K562 (cell line): ENCODE results near the gene SVEP1. TPM values are rescaled to one million over a fixed set of nuclear protein-coding genes. Genes with fewer than 3 reads are reported as not detected.

Source experiments
- ATAC-seq: fragments of 200-7000 bp; cut with Tn5 transposase; 3 replicates; pipeline ENCODE4 v1.9.1; 2020; ENCODE audit warnings: moderate library complexity
- BruUV-seq: library from RNA; stranded (reverse); fragments of 400-500 nt; replicated peaks from 2 replicates; lab custom pipeline; 2021; lab: Mats Ljungman, UMichigan
- CTCF ChIA-PET: fragments of 300-600 bp; formaldehyde crosslinking; extraction: SDS; loops from one replicate; lab custom pipeline; 2021; ENCODE audit warnings: low intra/inter-chr PET ratio; lab: Yijun Ruan, JAX
- POLR2A ChIA-PET: fragments of 300-600, 350-650 bp; sonication (Branson Sonifier 250); formaldehyde crosslinking; extraction: SDS; loops from one replicate; lab custom pipeline; 2021; ENCODE audit warnings: antibody characterized with exemption, inconsistent platforms; lab: Yijun Ruan, JAX
- DNase-seq, 4 experiments: peaks; one replicate each; pipeline versions ENCODE4 v3.0.0 to v3.0.0-alpha.2; 2011 to 2018; ENCODE audit warnings: low spot score in 3 of 4, mixed read lengths in 3 of 4; ENCODE audit errors: extremely low read depth in 1 of 4
- FAIRE-seq: peaks from 2 replicates; lab custom pipeline; 2011; peaks lifted over from hg19 to GRCh38; lab: Jason Lieb, UNC
- H2AFZ ChIP-seq: 2 replicates; pipeline ENCODE4 v1.6.0; 2011; ENCODE audit warnings: low read depth, low read length, control low read depth, inconsistent platforms
- H3K27ac ChIP-seq: fragments of 200-600 bp; 3 replicates; pipeline ENCODE4 v1.8.0; 2011; ENCODE audit warnings: low read depth, mild to moderate bottlenecking, control low read depth, inconsistent platforms, low read length, moderate library complexity, mixed read lengths; ENCODE audit errors: extremely low read depth
- H3K27me3 ChIP-seq, 2 experiments: fragments of 300-600 bp in 1 of 2; 2 replicates in 1 of 2; 3 replicates in 1 of 2; pipeline versions ENCODE4 v1.6.0 to v1.8.0; 2011; ENCODE audit warnings: inconsistent platforms in 2 of 2, low read length in 2 of 2, mild to moderate bottlenecking in 1 of 2, mixed read lengths in 1 of 2, moderate library complexity in 1 of 2; ENCODE audit not compliant: control insufficient read depth in 2 of 2, insufficient read depth in 2 of 2
- H3K36me3 ChIP-seq: fragments of 300-600 bp; 3 replicates; pipeline ENCODE4 v1.8.0; 2011; ENCODE audit warnings: mild to moderate bottlenecking, low read length, inconsistent platforms; ENCODE audit not compliant: control insufficient read depth, insufficient read depth
- H3K4me1 ChIP-seq, 2 experiments: fragments of 200-600 bp in 1 of 2; replicated peaks in 1 of 2; 2 replicates in 1 of 2; 3 replicates in 1 of 2; pipeline versions ENCODE4 v1.5.1 to v1.8.0; 2011; ENCODE audit warnings: inconsistent platforms in 2 of 2, low read length in 2 of 2, mild to moderate bottlenecking in 1 of 2, mixed read lengths in 1 of 2, moderate library complexity in 1 of 2; ENCODE audit not compliant: control insufficient read depth in 2 of 2, insufficient read depth in 2 of 2
- H3K4me2 ChIP-seq: 2 replicates; pipeline ENCODE4 v1.6.1; 2011; ENCODE audit warnings: low read length, control low read depth, inconsistent platforms, mixed read lengths; ENCODE audit not compliant: insufficient read depth
- H3K4me3 ChIP-seq: fragments of 200-600 bp; sonication (generic), shearing (Covaris generic); 2 replicates; pipeline ENCODE4 v1.5.1; 2016; ENCODE audit warnings: control low read depth, inconsistent platforms
- H3K79me2 ChIP-seq: fragments of 200-600 bp; 3 replicates; pipeline ENCODE4 v1.8.0; 2011; ENCODE audit warnings: low read length, inconsistent platforms; ENCODE audit not compliant: control insufficient read depth, insufficient read depth
- H3K9ac ChIP-seq, 2 experiments: 2 replicates each; pipeline versions ENCODE4 v1.6.0 to v1.6.1; 2011; ENCODE audit warnings: low read depth in 2 of 2, low read length in 2 of 2, control low read depth in 1 of 2, inconsistent platforms in 1 of 2, mild to moderate bottlenecking in 1 of 2, mixed read lengths in 1 of 2; ENCODE audit not compliant: insufficient read depth in 1 of 2
- H3K9me1 ChIP-seq: one replicate; pipeline ENCODE4 v1.6.0; 2011; ENCODE audit warnings: inconsistent platforms, mild to moderate bottlenecking, low read length, moderate library complexity; ENCODE audit not compliant: control insufficient read depth, insufficient read depth
- H3K9me3 ChIP-seq: replicated peaks from 2 replicates; pipeline ENCODE4 v1.5.1; 2011; ENCODE audit warnings: low read depth, low read length, inconsistent platforms; ENCODE audit not compliant: control insufficient read depth, insufficient read depth
- H4K20me1 ChIP-seq: replicated peaks from 2 replicates; pipeline ENCODE4 v1.6.1; 2011; ENCODE audit warnings: low read length, inconsistent platforms, mixed read lengths; ENCODE audit not compliant: control insufficient read depth, insufficient read depth
- ASH1L ChIP-seq: fragments of 450-650 bp; IDR thresholded peaks from 2 replicates; pipeline ENCODE4 v1.6.1; 2018; ENCODE audit warnings: borderline replicate concordance, mild to moderate bottlenecking, low read depth; ENCODE audit not compliant: partially characterized antibody
- BACH1 ChIP-seq: fragments of 200-800 bp; sonication (Bioruptor generic); IDR thresholded peaks from 2 replicates; pipeline ENCODE4 v1.6.1; 2016; ENCODE audit warnings: missing genetic modification characterization, missing compliant biosample characterization
- CBX2 ChIP-seq: fragments of 200-600 bp; sonication (generic); IDR thresholded peaks from one replicate; pipeline ENCODE4 v1.6.1; 2012; ENCODE audit warnings: mild to moderate bottlenecking, low read length, inconsistent platforms; ENCODE audit not compliant: insufficient read depth, poor library complexity, severe bottlenecking
- DPF2 ChIP-seq: fragments of 450-650 bp; IDR thresholded peaks from 2 replicates; pipeline ENCODE4 v1.6.1; 2016
- FOSL1 ChIP-seq: fragments of 200-800 bp; sonication (Bioruptor generic); conservative IDR thresholded peaks from 2 replicates; pipeline ENCODE4 v1.6.1; 2016; ENCODE audit warnings: missing genetic modification characterization, missing compliant biosample characterization
- KDM1A ChIP-seq, 2 experiments: fragments of 450-650 bp; IDR thresholded peaks; 2 replicates each; pipeline ENCODE4 v1.6.1; 2016; ENCODE audit warnings: mild to moderate bottlenecking in 2 of 2
- SMARCE1 ChIP-seq: fragments of 450-650 bp; IDR thresholded peaks from 2 replicates; pipeline ENCODE4 v1.7.1; 2016; ENCODE audit warnings: mild to moderate bottlenecking
- ZNF217 ChIP-seq: sonication (generic); formaldehyde crosslinking; IDR thresholded peaks from 2 replicates; pipeline ENCODE4 v1.8.0; 2022; ENCODE audit warnings: mild to moderate bottlenecking, missing genetic modification reagents
- ZNF232 ChIP-seq: sonication (generic); formaldehyde crosslinking; IDR thresholded peaks from 2 replicates; pipeline ENCODE4 v1.8.0; 2022; ENCODE audit warnings: mild to moderate bottlenecking, missing genetic modification reagents
- ZNF609 ChIP-seq: sonication (generic); formaldehyde crosslinking; IDR thresholded peaks from 2 replicates; pipeline ENCODE4 v1.8.1; 2023; ENCODE audit warnings: missing genetic modification reagents, mild to moderate bottlenecking, borderline replicate concordance
- ZNF717 ChIP-seq: fragments of 250-450 bp; sonication (Bioruptor Pico); IDR thresholded peaks from 2 replicates; pipeline ENCODE4 v1.5.0; 2021
- ZZZ3 ChIP-seq: fragments of 450-650 bp; IDR thresholded peaks from 2 replicates; pipeline ENCODE4 v1.6.1; 2016; ENCODE audit warnings: antibody characterized with exemption, mild to moderate bottlenecking, moderate library complexity
- WGBS: fragments of 100-300 bp; shearing (Covaris generic); methylation state at CpG from one replicate; pipeline ENCODE4 v1.1.6; 2016; ENCODE audit warnings: low coverage, mixed read lengths; ENCODE audit not compliant: insufficient coverage; ENCODE audit errors: missing lambda C conversion rate; 5-methylcytosine and 5-hydroxymethylcytosine counted together
- in situ Hi-C: fragments of 300-500 bp; cut with MboI; formaldehyde crosslinking; loops from 4 replicates; pipeline ENCODE4 v1.15.0; 2018; ENCODE audit warnings: inconsistent platforms, mixed read lengths
- intact Hi-C: fragments of 100-400 bp; cut with micrococcal nuclease; formaldehyde crosslinking; loops from 2 replicates; pipeline ENCODE4 v1.14.2; 2022
- polyA plus RNA-seq, 8 experiments: library from polyadenylated mRNA; depleted of rRNA in 4 of 8; stranded (reverse) in 5 of 8; unstranded in 3 of 8; fragments of >200 nt; fragmentation: Nextera tagmentation in 2 of 8; fragmentation: Illumina TruSeq in 1 of 8; extraction: Ambion mirVana in 2 of 8; extraction: Trizol in 1 of 8; gene quantifications; 2 replicates each; pipeline versions ENCODE4 v1.2.1 to v1.2.3, GENCODE V29; 2011 to 2014; ENCODE audit warnings: inconsistent platforms in 1 of 8, missing spikeins in 1 of 8
- total RNA-seq, 7 experiments: library from RNA; depleted of rRNA in 6 of 7; stranded (reverse); fragments of >200 nt in 6 of 7; fragmentation: Illumina TruSeq in 2 of 7; extraction: Trizol in 2 of 7; gene quantifications; 2 replicates each; pipeline versions ENCODE4 v1.2.1 to v1.2.3, GENCODE V29; 2011 to 2021; ENCODE audit warnings: low replicate concordance in 1 of 7

Gene SVEP1
- total and polyA plus RNA-seq, 9 of the 15 experiments (the other 6 are each of a cell fraction or from before 2014, with no cell fraction given): 0.20 to 0.84 (median 0.43) TPM

GRCh38 chr9:110355911-110356310 lies 223.6 kb downstream of the SVEP1 start (continued):
- TF ChIP-seq ZNF609 (CRISPR knock-in tag): no peak

- Histone ChIP-seq H3K36me3 (no peaks in the 10 kb centered on the region), H3K27ac (no peak overlapping the region), H3K9me1 (no peaks in the 10 kb centered on the region), H3K27me3 (no peaks in the 10 kb centered on the region), H2AFZ (no peak overlapping the region), H3K4me1 (peaks cover 0 to 6% of the 10 kb centered on the region in 2 experiments; a peak in 2 of 5 replicates), H3K9ac (no peak overlapping the region), H3K79me2 (no peaks in the 10 kb centered on the region), H3K9me3 (no peaks in the 10 kb centered on the region), H4K20me1 (no peaks in the 10 kb centered on the region), H3K4me3 (no peak overlapping the region), H3K4me2 (no peak overlapping the region)
- no TSS peak for BruUV-seq
- intact Hi-C loops: no loop called here
- ChIA-PET POLR2A (interaction anchor here (1.3 kb wide), 1 partner anchor 20 kb away, joined by 5 read pairs; no protein-coding TSS in a partner anchor), CTCF (no interaction called here)
- no peak for FAIRE-seq
- peak in 3 of 4 experiments; percentile 15 to 27 (median 18) for DNase-seq
- in situ Hi-C loops: no loop called here
- 0% methylated on average over 1 of the region's 1 CpG for WGBS
- peak; percentile 71 for ATAC-seq
- no peak for TF ChIP-seq ASH1L
- no peak for TF ChIP-seq ZZZ3
- no peak for TF ChIP-seq ZNF232 (CRISPR knock-in tag)
- TF ChIP-seq FOSL1 (tag): peak; percentile 88
- 0 out of 4 replicates have a peak, but pooled peaks of 1 of the 2 experiments have one; percentile 25 for TF ChIP-seq KDM1A (IDR thresholded peaks at IDR 0.05)
- TF ChIP-seq SMARCE1: peak; percentile 40; the same call in 1 of the 2 replicates
- no peak for TF ChIP-seq ZNF217 (CRISPR knock-in tag)
- no peak for TF ChIP-seq CBX2
- no peak for TF ChIP-seq ZNF717
- TF ChIP-seq BACH1 (tag): peak; percentile 69; the same call in 1 of the 2 replicates
- 0 out of 2 replicates have a peak, but pooled peaks have one; percentile 22 for TF ChIP-seq DPF2
These were observed 228.5 kb downstream of the SVEP1 start for GRCh38 chr9:110351009-110351467.
